GM18870 (cell line): ENCODE measurements around the gene FBLN2.

Experiments
- ATAC-seq: cut with Tn5 transposase; IDR thresholded peaks from one replicate; pipeline ENCODE4 v1.9.1; 2021; ENCODE audit warnings: moderate library complexity; ENCODE audit not compliant: unreplicated experiment

FBLN2 gene

DNA sequence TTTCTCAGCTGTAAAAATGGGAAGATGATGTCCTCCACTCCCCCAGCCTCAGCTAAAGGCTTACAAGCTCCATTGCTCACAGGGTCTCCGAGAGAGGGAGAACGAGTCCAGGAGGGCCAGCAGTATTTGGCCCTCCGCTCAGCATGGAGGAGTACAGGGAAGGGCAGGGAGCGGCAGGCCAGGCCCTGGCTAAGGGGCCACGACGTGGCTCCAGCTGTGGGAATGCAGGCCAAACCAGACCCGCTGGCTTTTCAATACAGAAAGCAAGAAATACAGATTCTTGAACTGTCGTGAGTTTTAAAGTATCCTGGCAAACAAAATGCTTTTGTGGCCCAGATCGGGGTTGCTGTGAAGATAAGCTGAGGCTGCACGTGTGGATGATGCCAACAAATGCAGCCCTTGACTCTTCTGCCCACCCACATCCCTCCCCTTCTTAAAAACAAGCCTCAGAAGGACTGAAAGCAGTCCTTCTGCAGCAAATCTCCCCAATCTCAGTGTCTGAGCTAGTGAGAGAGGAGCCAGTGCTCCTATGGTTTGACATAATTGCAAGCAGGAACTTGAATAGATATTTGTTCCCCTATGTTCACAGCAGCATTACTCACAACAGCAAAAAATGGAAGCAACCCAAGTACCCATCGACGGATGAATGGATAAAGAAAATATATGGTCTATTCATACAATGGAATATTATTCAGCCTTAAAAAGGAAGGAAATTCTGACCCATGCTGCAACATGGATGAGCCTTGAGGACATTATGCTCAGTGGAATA lies 18.5 kb upstream of the FBLN2 start:
- no peak for ATAC-seq

DNA sequence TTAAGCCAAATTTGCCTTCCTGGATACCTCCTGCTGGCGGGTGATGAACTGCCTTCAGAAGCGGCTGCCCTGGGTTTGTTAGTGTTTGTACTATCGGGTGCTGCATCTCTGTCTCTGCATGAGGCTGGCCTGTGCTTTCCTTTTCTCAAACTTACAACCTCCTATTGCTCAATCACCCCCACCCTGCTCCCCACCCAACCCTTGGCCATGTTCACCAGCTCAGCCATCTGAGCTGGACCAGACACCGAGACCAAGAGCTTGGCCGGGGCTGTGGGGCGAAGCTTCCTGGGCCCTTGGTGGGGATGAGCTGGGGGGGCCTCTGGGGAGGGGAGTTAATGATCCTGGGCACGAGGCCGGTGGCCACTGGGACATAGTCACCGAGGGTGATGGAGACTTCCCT lies 16.8 kb upstream of the FBLN2 start:
- ATAC-seq = no peak

- no peak for ATAC-seq
Observed at GRCh38 chr3:13532631-13533030, 16.3 kb upstream of the FBLN2 start.

DNA sequence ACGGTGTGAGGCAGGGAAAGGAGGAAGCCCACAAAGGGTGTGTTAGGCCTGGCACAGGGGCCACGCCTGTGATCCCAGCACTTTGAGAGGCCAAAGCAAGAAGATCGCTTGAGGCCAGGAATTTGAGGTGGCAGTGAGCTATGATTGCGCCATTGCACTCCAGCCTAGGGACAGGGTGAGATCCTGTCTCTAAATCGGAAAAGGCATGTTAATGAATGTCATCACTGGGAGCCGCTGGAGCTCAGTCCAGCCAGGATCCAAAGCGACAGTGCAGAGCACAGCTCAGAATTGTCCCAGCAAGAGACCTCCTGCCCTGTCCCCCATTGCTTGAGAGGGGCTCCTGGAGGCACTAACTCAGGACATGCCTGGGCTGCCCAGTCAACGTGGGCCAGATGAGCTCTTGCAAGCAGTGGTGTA lies 15.0 kb upstream of the FBLN2 start:
- no peak for ATAC-seq

DNA sequence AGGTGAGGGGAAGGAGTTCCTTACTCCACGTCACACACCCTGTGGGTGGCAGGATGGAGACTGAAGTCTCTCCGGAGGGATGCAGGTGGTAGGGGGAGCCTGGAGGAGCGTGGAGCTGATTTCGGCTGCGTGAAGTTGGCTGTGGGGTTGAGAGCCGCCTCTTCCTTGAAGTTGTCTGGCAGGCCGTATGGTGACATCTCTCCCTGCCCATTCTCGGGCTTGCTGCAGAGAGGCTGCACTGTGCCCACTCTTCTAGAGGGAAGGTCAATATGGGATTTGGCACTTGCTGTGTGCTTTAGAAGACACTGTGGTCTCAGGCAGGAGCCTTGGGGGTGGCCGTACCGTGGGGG lies 13.4 kb upstream of the FBLN2 start:
- no peak for ATAC-seq

GRCh38 chr3:13535905-13536304 lies 13.0 kb upstream of the FBLN2 start:
- ATAC-seq = no peak

DNA sequence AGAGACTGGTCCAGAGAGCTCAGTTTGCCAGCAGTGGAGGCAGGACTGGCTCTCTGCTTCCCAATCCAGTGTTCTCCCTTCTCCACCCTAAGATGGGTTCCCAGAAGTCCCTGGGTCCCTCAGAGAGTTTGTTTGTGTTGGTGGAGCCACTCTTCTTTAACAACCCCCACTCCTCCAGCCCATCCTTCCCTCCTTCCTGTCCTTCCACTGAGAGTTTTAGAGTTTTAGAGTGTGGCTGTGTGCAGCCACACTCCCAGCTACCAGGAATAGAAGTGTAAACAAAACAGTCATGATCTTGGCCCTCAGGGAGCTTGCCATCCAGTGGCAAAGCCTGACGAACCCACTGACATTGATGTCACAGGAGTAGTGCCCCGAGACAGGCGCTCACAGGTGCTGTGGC lies 12.5 kb upstream of the FBLN2 start:
- ATAC-seq = no peak

DNA sequence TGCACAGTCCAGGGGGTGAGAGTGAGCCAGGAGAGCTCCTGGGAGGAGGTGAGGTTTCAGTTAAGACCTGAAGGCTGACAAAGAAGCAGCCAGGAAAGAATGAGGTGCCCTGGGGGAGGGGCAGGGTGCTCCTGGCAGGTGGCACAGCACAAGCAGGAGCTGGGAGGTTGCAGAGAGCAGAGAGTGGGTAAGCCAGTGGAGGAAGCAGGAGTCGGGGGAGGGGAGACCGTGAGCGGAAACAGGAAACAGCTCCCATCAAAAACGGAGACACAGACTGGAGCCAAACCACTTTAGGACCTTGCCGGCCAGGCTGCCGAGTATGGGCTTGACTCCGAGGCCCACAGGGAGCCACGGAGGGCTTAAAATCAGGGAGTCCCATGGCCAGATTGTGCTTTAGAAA lies 12.1 kb upstream of the FBLN2 start:
- no peak for ATAC-seq

GRCh38 chr3:13537244-13537908 lies 11.5 kb upstream of the FBLN2 start:
- no peak for ATAC-seq

GRCh38 chr3:13537909-13538296 lies 11.0 kb upstream of the FBLN2 start:
- no peak for ATAC-seq

DNA sequence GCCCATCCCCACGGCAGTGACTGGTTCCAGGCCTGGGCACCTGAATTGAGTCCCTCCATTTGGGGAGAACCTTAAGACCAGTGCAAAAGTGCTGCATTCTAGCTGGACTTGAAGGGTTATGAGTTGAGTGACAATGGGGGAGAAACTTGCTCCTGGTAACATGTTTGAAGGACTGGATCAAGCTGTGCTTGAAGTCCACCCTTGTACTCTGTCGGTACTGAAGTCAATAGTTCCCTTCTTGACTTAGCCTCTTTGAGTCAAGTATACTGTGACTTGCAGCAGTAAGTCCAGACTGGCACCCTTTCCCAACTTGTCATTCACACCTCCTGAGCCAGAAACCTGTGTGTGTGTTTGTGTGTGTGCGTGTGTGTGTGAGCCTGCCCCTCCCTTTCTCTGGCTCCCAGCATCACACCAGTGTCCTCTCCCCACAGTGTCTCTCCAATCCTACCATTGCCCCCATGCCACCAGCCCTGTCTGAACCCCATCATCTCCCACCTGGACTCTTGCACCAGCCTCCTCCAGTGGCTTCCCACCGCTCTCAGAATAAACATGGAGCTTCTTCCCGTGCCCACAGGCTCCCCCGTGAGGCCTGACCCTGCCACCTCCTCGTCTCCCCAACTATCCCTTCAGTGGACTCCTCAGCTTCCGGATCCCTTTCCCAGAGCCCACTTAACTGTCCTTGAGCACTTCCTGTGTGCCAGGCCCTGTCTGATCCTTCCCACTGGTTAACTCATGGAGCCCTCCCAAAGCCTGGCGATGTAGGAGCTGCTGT lies 10.2 kb upstream of the FBLN2 start:
- no peak for ATAC-seq

- no peak for ATAC-seq
Observed at GRCh38 chr3:13539292-13539638, 9.7 kb upstream of the FBLN2 start.

- no peak for ATAC-seq
Observed at GRCh38 chr3:13539671-13540070, 9.3 kb upstream of the FBLN2 start.

- ATAC-seq = no peak
Observed at GRCh38 chr3:13540297-13540995, 8.5 kb upstream of the FBLN2 start.

- ATAC-seq = no peak
Observed at GRCh38 chr3:13541691-13542090, 7.2 kb upstream of the FBLN2 start.

GRCh38 chr3:13542142-13542541 lies 6.8 kb upstream of the FBLN2 start:
- ATAC-seq = no peak

DNA sequence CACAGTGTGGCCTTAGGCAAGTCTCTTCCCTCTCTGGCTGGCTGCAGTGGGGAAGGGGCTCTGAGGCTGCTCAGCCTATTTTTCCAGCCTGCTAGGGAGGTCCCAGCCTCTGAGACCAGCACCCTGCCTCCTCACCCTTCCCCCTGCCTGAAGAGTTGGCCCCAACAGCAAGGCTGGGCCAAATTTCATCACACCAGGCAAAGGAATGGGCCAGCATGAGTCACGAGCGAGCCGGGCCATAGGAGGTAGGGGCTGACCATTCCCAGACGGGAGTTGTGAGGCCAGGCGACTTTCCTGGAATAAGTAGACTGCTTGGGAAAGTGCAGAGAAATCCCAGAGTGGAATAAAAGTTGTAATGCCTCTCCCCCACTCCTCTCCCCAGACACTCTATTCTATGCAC lies 5.7 kb upstream of the FBLN2 start:
- ATAC-seq = no peak

GRCh38 chr3:13544293-13544831 lies 4.6 kb upstream of the FBLN2 start:
- no peak for ATAC-seq

DNA sequence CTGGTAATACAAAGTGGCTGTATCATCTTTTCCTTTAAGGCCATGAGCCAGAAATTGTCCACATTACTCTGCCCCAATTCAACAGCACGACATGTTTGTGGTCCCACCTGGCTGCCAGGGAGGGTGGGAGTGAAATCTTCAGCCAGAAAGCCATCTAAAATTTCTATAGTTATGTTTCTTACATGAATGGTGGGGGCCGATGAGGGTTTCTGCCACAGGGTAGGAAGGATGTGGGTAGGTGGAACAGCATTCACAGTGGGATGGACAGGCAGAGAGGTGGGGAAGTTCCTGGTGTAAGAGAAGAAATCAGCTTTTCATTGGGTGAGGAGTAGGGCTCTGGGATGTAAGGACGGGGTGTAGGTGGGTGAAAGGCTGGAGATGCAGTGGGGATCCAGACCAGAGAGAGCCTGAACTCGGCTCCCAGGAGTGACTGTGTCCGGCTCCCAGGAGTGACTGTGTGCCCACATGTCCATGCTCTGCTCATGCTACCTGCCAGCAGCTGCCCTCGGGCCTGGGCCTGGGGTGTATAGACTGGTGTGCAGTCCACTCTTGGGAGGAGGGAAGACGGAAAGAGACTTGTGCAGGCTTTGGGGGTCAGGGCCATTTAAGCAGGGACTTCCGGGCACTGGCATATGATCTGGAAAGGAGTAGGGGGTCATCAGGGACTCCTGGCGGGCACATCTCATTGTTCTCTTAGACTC lies 3.8 kb upstream of the FBLN2 start:
- ATAC-seq = no peak

DNA sequence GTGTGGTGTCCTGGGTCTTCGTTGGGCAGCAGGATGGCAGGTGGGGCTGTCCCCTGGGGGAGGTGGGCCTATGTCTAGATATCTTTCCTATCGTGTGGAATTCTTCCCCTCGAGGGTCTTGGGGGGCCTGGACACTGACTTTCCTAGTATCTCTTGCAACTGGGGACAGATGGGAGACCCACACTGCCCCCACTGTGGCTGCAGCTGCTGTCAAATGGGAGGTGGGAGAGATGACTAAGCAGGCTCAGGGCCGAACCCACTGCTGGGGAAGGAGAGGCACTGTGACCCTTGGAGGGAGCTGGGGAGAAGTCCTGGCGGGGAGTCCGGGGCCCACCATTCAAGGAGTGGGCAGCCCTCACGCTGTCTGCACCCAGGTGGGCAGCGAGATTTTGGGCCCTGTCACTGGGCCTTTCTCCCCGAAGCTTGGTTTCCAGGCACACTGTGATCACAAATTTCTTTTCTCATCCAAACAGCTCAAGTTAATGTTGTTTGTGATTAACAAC lies 2.9 kb upstream of the FBLN2 start:
- no peak for ATAC-seq
